Stimulated activated naive CD8-positive, alpha-beta T cell treated with anti-CD3 and anti-CD28 coated beads, Interleukin-15, amount 100 ng/mL, for 72 hours (primary cell): ENCODE results near the gene CDK5RAP1.

Source experiments
- ATAC-seq: fragments of 150-1000 bp; cut with Tn5 transposase; 2 replicates; pipeline ENCODE4 v1.10.0; 2021; ENCODE audit warnings: mild to moderate bottlenecking, moderate library complexity
- DNase-seq, 2 donors: peaks; one replicate each; pipeline ENCODE4 v3.0.0; 2021 to 2022
- H3K27ac Mint-ChIP-seq, 2 donors: one replicate each; pipeline ENCODE4 v1.8.0; 2022; ENCODE audit warnings: mild to moderate bottlenecking in 2 of 2, mixed read lengths in 2 of 2, moderate library complexity in 2 of 2
- H3K27me3 Mint-ChIP-seq: one replicate; pipeline ENCODE4 v1.8.0; 2022; ENCODE audit warnings: mixed read lengths
- H3K4me1 Mint-ChIP-seq: one replicate; pipeline ENCODE4 v1.8.0; 2022; ENCODE audit warnings: mild to moderate bottlenecking, mixed read lengths
- H3K4me3 Mint-ChIP-seq, 2 donors: one replicate each; pipeline ENCODE4 v1.8.0; 2022; ENCODE audit warnings: mild to moderate bottlenecking in 2 of 2, mixed read lengths in 2 of 2, moderate library complexity in 1 of 2
- H3K9me3 Mint-ChIP-seq, 2 donors: one replicate each; pipeline ENCODE4 v1.8.0; 2022; ENCODE audit warnings: mixed read lengths in 2 of 2

The CDK5RAP1 gene

GRCh38 chr20:33362898-33363297, 38.4 kb downstream of the CDK5RAP1 start:
- Mint-ChIP-seq H3K4me3 (no peak overlapping the region), H3K9me3 (no peaks in the 10 kb centered on the region), H3K27ac (peak overlapping the region in 1 of 2 donors; percentile 49), H3K4me1 (no peaks in the 10 kb centered on the region), H3K27me3 (no peaks in the 10 kb centered on the region)
- no peak for ATAC-seq
- no peak for DNase-seq

GRCh38 chr20:33359399-33360261, 41.7 kb downstream of the CDK5RAP1 start:
- no peaks in the 10 kb centered on the region for H3K4me1 Mint-ChIP-seq
- ATAC-seq (no peak), DNase-seq (no peak)
- H3K4me3 Mint-ChIP-seq, result no peak overlapping the region
- H3K27ac Mint-ChIP-seq, result no peak overlapping the region
- no peaks in the 10 kb centered on the region for H3K9me3 Mint-ChIP-seq
- no peaks in the 10 kb centered on the region for H3K27me3 Mint-ChIP-seq

- Mint-ChIP-seq H3K9me3 (no peaks in the 10 kb centered on the region), H3K4me1 (no peaks in the 10 kb centered on the region), H3K27me3 (no peaks in the 10 kb centered on the region), H3K27ac (no peak overlapping the region), H3K4me3 (no peak overlapping the region)
- no peak for ATAC-seq
- no peak for DNase-seq
Observed at GRCh38 chr20:33353013-33353402, 48.3 kb downstream of the CDK5RAP1 start.

- Mint-ChIP-seq H3K4me1 (no peaks in the 10 kb centered on the region), H3K27me3 (no peaks in the 10 kb centered on the region), H3K9me3 (no peaks in the 10 kb centered on the region), H3K4me3 (no peak overlapping the region), H3K27ac (no peak overlapping the region)
- no peak for DNase-seq
- ATAC-seq, result no peak
Observed at GRCh38 chr20:33352258-33353012, 48.9 kb downstream of the CDK5RAP1 start.

GRCh38 chr20:33351696-33352095, 49.6 kb downstream of the CDK5RAP1 start:
- H3K4me3 Mint-ChIP-seq, result no peak overlapping the region
- H3K27ac Mint-ChIP-seq, result peak overlapping the region in 1 of 2 donors; percentile 39
- no peak for ATAC-seq

GRCh38 chr20:33349493-33349892, 51.8 kb downstream of the CDK5RAP1 start:
- no peak overlapping the region for H3K27ac Mint-ChIP-seq
- no peaks in the 10 kb centered on the region for H3K9me3 Mint-ChIP-seq
- H3K4me1 Mint-ChIP-seq, result no peaks in the 10 kb centered on the region
- ATAC-seq (no peak), DNase-seq (no peak)
- no peaks in the 10 kb centered on the region for H3K27me3 Mint-ChIP-seq
- H3K4me3 Mint-ChIP-seq, result no peak overlapping the region

More at GRCh38 chr20:33351696-33352095, 49.6 kb downstream of the CDK5RAP1 start:
- Mint-ChIP-seq H3K27me3 (no peaks in the 10 kb centered on the region), H3K9me3 (no peaks in the 10 kb centered on the region), H3K4me1 (no peaks in the 10 kb centered on the region)
- no peak for DNase-seq

- peak overlapping the region in 1 of 2 donors; percentile 5 for H3K27ac Mint-ChIP-seq
- DNase-seq (no peak), ATAC-seq (no peak)
- H3K27me3 Mint-ChIP-seq, result no peaks in the 10 kb centered on the region
- no peak overlapping the region for H3K4me3 Mint-ChIP-seq
- H3K4me1 Mint-ChIP-seq, result no peaks in the 10 kb centered on the region
- no peaks in the 10 kb centered on the region for H3K9me3 Mint-ChIP-seq
Observed at GRCh38 chr20:33348136-33348937, 53.0 kb downstream of the CDK5RAP1 start.

GRCh38 chr20:33345342-33345741, 56.0 kb downstream of the CDK5RAP1 start:
- no peaks in the 10 kb centered on the region for H3K9me3 Mint-ChIP-seq
- no peak overlapping the region for H3K4me3 Mint-ChIP-seq
- H3K27me3 Mint-ChIP-seq, result no peaks in the 10 kb centered on the region
- H3K27ac Mint-ChIP-seq, result no peak overlapping the region
- DNase-seq (no peak), ATAC-seq (no peak)
- H3K4me1 Mint-ChIP-seq, result no peaks in the 10 kb centered on the region

- H3K27me3 Mint-ChIP-seq, result no peaks in the 10 kb centered on the region
- ATAC-seq (no peak), DNase-seq (no peak)
- no peaks in the 10 kb centered on the region for H3K9me3 Mint-ChIP-seq
- H3K4me1 Mint-ChIP-seq, result peaks cover 1% of the 10 kb centered on the region
- no peak overlapping the region for H3K27ac Mint-ChIP-seq
- H3K4me3 Mint-ChIP-seq, result no peak overlapping the region
Observed at GRCh38 chr20:33343521-33343920, 57.8 kb downstream of the CDK5RAP1 start.

- H3K4me3 Mint-ChIP-seq, result no peak overlapping the region
- H3K27ac Mint-ChIP-seq, result no peak overlapping the region
- ATAC-seq (no peak), DNase-seq (no peak)
- no peaks in the 10 kb centered on the region for H3K27me3 Mint-ChIP-seq
- peaks cover 11% of the 10 kb centered on the region for H3K4me1 Mint-ChIP-seq
- no peaks in the 10 kb centered on the region for H3K9me3 Mint-ChIP-seq
Observed at GRCh38 chr20:33339515-33340058, 61.7 kb downstream of the CDK5RAP1 start.

- Mint-ChIP-seq H3K27me3 (no peaks in the 10 kb centered on the region), H3K27ac (peak overlapping the region in 1 of 2 donors; percentile 89), H3K4me3 (no peak overlapping the region), H3K4me1 (peaks cover 11% of the 10 kb centered on the region), H3K9me3 (no peaks in the 10 kb centered on the region)
- ATAC-seq, result no peak
- no peak for DNase-seq
Observed at GRCh38 chr20:33338467-33339258, 62.7 kb downstream of the CDK5RAP1 start.

GRCh38 chr20:33337531-33338165, 63.7 kb downstream of the CDK5RAP1 start:
- Mint-ChIP-seq H3K4me1 (peaks cover 11% of the 10 kb centered on the region), H3K9me3 (no peaks in the 10 kb centered on the region), H3K4me3 (no peak overlapping the region), H3K27ac (peak overlapping the region; percentile 7 to 22), H3K27me3 (peaks cover 6% of the 10 kb centered on the region)
- ATAC-seq (no peak), DNase-seq (no peak)

GRCh38 chr20:33337119-33337518, 64.2 kb downstream of the CDK5RAP1 start:
- H3K27me3 Mint-ChIP-seq, result peaks cover 10% of the 10 kb centered on the region
- H3K27ac Mint-ChIP-seq, result peak overlapping the region in 1 of 2 donors; percentile 7
- ATAC-seq, result no peak
- no peak overlapping the region for H3K4me3 Mint-ChIP-seq
- no peak for DNase-seq
- H3K9me3 Mint-ChIP-seq, result no peaks in the 10 kb centered on the region
- peaks cover 11% of the 10 kb centered on the region for H3K4me1 Mint-ChIP-seq

GRCh38 chr20:33336375-33336774, 64.9 kb downstream of the CDK5RAP1 start:
- no peak for DNase-seq
- no peaks in the 10 kb centered on the region for H3K9me3 Mint-ChIP-seq
- H3K27me3 Mint-ChIP-seq, result peaks cover 10% of the 10 kb centered on the region
- peak overlapping the region in 1 of 2 donors; percentile 45 for H3K27ac Mint-ChIP-seq
- ATAC-seq, result no peak
- peaks cover 11% of the 10 kb centered on the region for H3K4me1 Mint-ChIP-seq
- no peak overlapping the region for H3K4me3 Mint-ChIP-seq
